Measurements from ENCODE around the gene PAM.

Gene PAM

GRCh38 chr5:102959055-102959454 lies 203.9 kb downstream of the PAM start:
- no peak overlapping the region for H3K27ac ChIP-seq (ENCODE audit: low read length)
- H3K4me3 ChIP-seq (ENCODE audit: low read length in 2 of 2) = no peak overlapping the region
- no peaks in the 10 kb centered on the region for H3K27me3 ChIP-seq (ENCODE audit: control insufficient read depth in 1 of 2, insufficient read depth in 2 of 2, low read length in 2 of 2)
- H3K9me3 ChIP-seq (ENCODE audit: control insufficient read depth in 2 of 2, low read length in 2 of 2) = no peaks in the 10 kb centered on the region
- H3K4me1 ChIP-seq (ENCODE audit: control insufficient read depth, insufficient read depth, low read length) = no peaks in the 10 kb centered on the region
- H3K36me3 ChIP-seq (ENCODE audit: control insufficient read depth in 2 of 2, insufficient read depth in 2 of 2, low read length in 2 of 2) = peaks cover 0 to 3% of the 10 kb centered on the region in 2 donors
- H3K9ac ChIP-seq (ENCODE audit: low read length in 2 of 2) = no peak overlapping the region

DNA sequence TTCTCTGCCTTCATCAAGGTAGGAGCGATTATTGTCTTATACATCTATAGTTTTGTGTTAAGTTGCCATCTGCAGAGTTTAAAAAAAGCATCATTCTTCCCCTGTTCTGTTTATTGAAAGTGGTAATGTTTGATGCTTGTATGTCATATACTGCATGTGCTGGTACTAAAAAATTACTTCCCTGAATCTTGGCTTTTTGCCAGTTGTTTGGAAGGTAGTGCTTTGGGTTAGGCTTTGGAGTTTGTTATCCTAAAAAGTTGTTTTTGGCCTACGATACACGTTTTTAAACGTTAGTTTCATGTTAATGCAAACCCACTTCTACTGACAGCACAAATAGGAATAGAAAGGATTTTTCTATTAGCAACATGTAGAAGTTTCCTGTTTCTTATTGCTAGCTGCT lies 206.6 kb downstream of the PAM start:
- Histone ChIP-seq H3K4me1 (ENCODE audit: control insufficient read depth, insufficient read depth, low read length) (no peaks in the 10 kb centered on the region), H3K27me3 (ENCODE audit: control insufficient read depth in 1 of 2, insufficient read depth in 2 of 2, low read length in 2 of 2) (no peaks in the 10 kb centered on the region), H3K4me3 (ENCODE audit: low read length in 2 of 2) (no peak overlapping the region), H3K9ac (ENCODE audit: low read length in 2 of 2) (no peak overlapping the region), H3K27ac (ENCODE audit: low read length) (no peak overlapping the region), H3K9me3 (ENCODE audit: control insufficient read depth in 2 of 2, low read length in 2 of 2) (no peaks in the 10 kb centered on the region), H3K36me3 (ENCODE audit: control insufficient read depth in 2 of 2, insufficient read depth in 2 of 2, low read length in 2 of 2) (peaks cover 0 to 3% of the 10 kb centered on the region in 2 donors)

GRCh38 chr5:102965653-102966052 lies 210.5 kb downstream of the PAM start:
- Histone ChIP-seq H3K36me3 (ENCODE audit: control insufficient read depth in 2 of 2, insufficient read depth in 2 of 2, low read length in 2 of 2) (peaks cover 0 to 3% of the 10 kb centered on the region in 2 donors), H3K27ac (ENCODE audit: low read length) (no peak overlapping the region), H3K27me3 (ENCODE audit: control insufficient read depth in 1 of 2, insufficient read depth in 2 of 2, low read length in 2 of 2) (no peaks in the 10 kb centered on the region), H3K9me3 (ENCODE audit: control insufficient read depth in 2 of 2, low read length in 2 of 2) (no peaks in the 10 kb centered on the region), H3K4me1 (ENCODE audit: control insufficient read depth, insufficient read depth, low read length) (no peaks in the 10 kb centered on the region), H3K9ac (ENCODE audit: low read length in 2 of 2) (no peak overlapping the region), H3K4me3 (ENCODE audit: low read length in 2 of 2) (no peak overlapping the region)

GRCh38 chr5:102969641-102970040 lies 214.5 kb downstream of the PAM start:
- H3K9me3 ChIP-seq (ENCODE audit: control insufficient read depth in 2 of 2, low read length in 2 of 2) = no peaks in the 10 kb centered on the region
- no peaks in the 10 kb centered on the region for H3K4me1 ChIP-seq (ENCODE audit: control insufficient read depth, insufficient read depth, low read length)
- H3K27me3 ChIP-seq (ENCODE audit: control insufficient read depth in 1 of 2, insufficient read depth in 2 of 2, low read length in 2 of 2) = no peaks in the 10 kb centered on the region
- no peaks in the 10 kb centered on the region for H3K36me3 ChIP-seq (ENCODE audit: control insufficient read depth in 2 of 2, insufficient read depth in 2 of 2, low read length in 2 of 2)
- H3K27ac ChIP-seq (ENCODE audit: low read length) = no peak overlapping the region
- no peak overlapping the region for H3K4me3 ChIP-seq (ENCODE audit: low read length in 2 of 2)
- H3K9ac ChIP-seq (ENCODE audit: low read length in 2 of 2) = no peak overlapping the region

DNA sequence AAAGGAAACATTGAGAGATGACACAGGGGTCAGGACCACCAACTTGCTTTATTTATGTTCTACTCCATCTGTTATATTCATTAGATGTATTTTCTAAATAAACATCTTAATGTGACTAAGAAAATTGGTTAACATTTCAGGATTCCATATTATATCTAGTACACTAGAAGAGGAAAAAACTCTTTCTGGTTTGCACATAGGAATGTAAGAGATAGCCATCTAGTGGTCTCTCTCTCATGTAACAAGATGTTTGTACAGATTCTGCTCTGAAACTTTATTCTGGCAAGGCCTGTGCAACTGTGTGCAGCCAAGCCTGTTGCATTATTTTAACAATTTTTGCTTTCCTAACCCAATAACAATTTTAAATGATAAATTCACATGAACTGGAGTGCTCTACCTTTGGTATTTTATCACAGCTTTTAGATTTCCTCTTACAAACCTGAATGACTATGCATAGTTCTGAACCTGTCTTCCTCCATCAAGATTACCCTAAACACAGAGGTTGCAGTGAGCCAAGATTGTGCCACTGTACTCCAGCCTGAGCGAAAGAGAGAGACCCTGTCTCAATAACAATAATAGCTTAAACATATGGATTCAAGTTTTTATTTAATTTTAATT lies 216.7 kb downstream of the PAM start:
- no peak overlapping the region for H3K9ac ChIP-seq (ENCODE audit: low read length in 2 of 2)
- no peaks in the 10 kb centered on the region for H3K9me3 ChIP-seq (ENCODE audit: control insufficient read depth in 2 of 2, low read length in 2 of 2)
- H3K36me3 ChIP-seq (ENCODE audit: control insufficient read depth in 2 of 2, insufficient read depth in 2 of 2, low read length in 2 of 2) = no peaks in the 10 kb centered on the region
- no peak overlapping the region for H3K27ac ChIP-seq (ENCODE audit: low read length)
- H3K4me3 ChIP-seq (ENCODE audit: low read length in 2 of 2) = no peak overlapping the region
- H3K4me1 ChIP-seq (ENCODE audit: control insufficient read depth, insufficient read depth, low read length) = no peaks in the 10 kb centered on the region
- H3K27me3 ChIP-seq (ENCODE audit: control insufficient read depth in 1 of 2, insufficient read depth in 2 of 2, low read length in 2 of 2) = no peaks in the 10 kb centered on the region

DNA sequence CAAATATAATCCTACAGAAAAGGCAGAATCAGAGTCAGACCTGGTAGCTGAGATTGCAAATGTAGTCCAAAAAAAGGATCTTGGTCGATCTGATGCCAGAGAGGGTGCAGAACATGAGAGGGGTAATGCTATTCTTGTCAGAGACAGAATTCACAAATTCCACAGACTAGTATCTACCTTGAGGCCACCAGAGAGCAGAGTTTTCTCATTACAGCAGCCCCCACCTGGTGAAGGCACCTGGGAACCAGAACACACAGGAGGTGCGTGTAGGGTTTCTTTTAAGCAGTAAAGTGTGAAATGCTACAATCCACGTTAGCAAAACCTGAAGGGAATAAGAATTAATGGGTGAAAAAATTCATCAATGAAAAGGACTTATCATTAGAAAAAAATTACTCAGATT lies 219.1 kb downstream of the PAM start:
- Histone ChIP-seq H3K9me3 (ENCODE audit: control insufficient read depth in 2 of 2, low read length in 2 of 2) (no peaks in the 10 kb centered on the region), H3K4me1 (ENCODE audit: control insufficient read depth, insufficient read depth, low read length) (no peaks in the 10 kb centered on the region), H3K4me3 (ENCODE audit: low read length in 2 of 2) (no peak overlapping the region), H3K36me3 (ENCODE audit: control insufficient read depth in 2 of 2, insufficient read depth in 2 of 2, low read length in 2 of 2) (peaks cover 0 to 2% of the 10 kb centered on the region in 2 donors), H3K27me3 (ENCODE audit: control insufficient read depth in 1 of 2, insufficient read depth in 2 of 2, low read length in 2 of 2) (no peaks in the 10 kb centered on the region), H3K27ac (ENCODE audit: low read length) (no peak overlapping the region), H3K9ac (ENCODE audit: low read length in 2 of 2) (no peak overlapping the region)

- Histone ChIP-seq H3K9me3 (ENCODE audit: control insufficient read depth in 2 of 2, low read length in 2 of 2) (no peaks in the 10 kb centered on the region), H3K9ac (ENCODE audit: low read length in 2 of 2) (no peak overlapping the region), H3K27me3 (ENCODE audit: control insufficient read depth in 1 of 2, insufficient read depth in 2 of 2, low read length in 2 of 2) (no peaks in the 10 kb centered on the region), H3K36me3 (ENCODE audit: control insufficient read depth in 2 of 2, insufficient read depth in 2 of 2, low read length in 2 of 2) (peaks cover 0 to 2% of the 10 kb centered on the region in 2 donors), H3K27ac (ENCODE audit: low read length) (no peak overlapping the region), H3K4me3 (ENCODE audit: low read length in 2 of 2) (no peak overlapping the region), H3K4me1 (ENCODE audit: control insufficient read depth, insufficient read depth, low read length) (no peaks in the 10 kb centered on the region)
Observed at GRCh38 chr5:102975045-102975444, 219.9 kb downstream of the PAM start.

DNA sequence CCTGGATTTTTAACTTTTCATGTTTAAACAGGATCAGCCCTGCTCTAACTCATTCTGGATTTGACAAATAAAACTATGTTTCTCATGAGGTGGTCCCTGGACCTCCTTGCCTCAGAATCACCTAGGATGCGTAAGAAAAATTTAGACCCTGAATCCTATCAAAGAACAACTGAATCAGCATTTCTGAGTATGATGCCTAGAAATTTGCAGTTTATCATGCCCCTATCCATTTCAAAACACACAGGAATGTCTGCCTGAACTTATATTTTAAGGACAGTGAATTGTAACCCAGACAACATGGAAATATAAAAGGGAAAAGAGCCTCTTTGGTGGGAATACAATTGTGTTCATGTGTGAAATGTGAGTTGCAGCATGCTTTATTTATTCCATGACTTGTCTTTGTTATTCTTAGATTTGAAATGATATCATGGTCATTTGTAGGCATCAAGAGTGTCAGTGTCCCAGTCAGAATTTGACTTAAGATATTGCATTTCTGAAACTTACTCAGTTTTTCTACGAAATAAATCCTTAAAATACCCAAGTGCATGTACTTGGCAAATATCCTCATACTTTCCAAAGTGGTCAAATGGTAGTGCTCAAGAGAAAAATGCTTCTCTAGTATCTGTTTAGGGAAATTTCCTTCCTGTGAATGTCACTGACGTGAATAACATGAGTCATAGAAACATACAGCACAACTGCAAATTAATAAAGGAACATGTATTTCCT lies 220.5 kb downstream of the PAM start:
- Histone ChIP-seq H3K9ac (ENCODE audit: low read length in 2 of 2) (no peak overlapping the region), H3K27me3 (ENCODE audit: control insufficient read depth in 1 of 2, insufficient read depth in 2 of 2, low read length in 2 of 2) (no peaks in the 10 kb centered on the region), H3K36me3 (ENCODE audit: control insufficient read depth in 2 of 2, insufficient read depth in 2 of 2, low read length in 2 of 2) (peaks cover 0 to 2% of the 10 kb centered on the region in 2 donors), H3K4me3 (ENCODE audit: low read length in 2 of 2) (no peak overlapping the region), H3K9me3 (ENCODE audit: control insufficient read depth in 2 of 2, low read length in 2 of 2) (no peaks in the 10 kb centered on the region), H3K27ac (ENCODE audit: low read length) (no peak overlapping the region), H3K4me1 (ENCODE audit: control insufficient read depth, insufficient read depth, low read length) (no peaks in the 10 kb centered on the region)

DNA sequence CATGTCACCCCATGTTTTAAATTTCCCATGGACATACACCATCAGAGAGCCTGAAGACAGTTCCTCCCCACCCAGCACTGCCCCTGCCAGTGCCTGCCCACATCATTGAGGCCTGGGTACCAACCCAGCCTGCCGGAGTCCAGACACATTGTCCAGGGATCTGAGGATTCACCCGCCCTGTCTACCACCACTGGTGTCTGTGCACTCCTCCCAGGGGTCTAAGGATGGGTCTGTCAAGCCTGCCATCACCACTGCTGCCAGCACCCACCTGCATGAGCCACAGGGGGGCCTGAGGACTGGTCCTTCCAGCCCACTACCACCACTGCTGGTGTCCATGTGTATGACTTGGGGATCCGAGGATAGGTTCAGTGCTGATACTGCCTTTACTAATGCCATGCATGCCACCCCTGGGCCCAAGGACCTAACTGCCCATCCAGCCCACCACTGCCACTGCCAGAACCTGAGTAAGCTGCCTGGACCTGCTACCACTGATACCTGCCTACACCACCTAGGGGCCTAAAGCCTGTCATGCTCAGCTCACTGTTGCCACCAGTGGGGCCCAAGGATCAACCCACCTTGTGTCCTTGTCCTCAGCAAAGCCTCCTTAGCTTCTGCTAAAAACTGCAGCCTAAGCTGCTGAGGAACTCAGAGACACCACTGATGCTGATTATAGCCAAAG lies 227.0 kb downstream of the PAM start:
- Histone ChIP-seq H3K27ac (ENCODE audit: low read length) (no peak overlapping the region), H3K4me3 (ENCODE audit: low read length in 2 of 2) (no peak overlapping the region), H3K27me3 (ENCODE audit: control insufficient read depth in 1 of 2, insufficient read depth in 2 of 2, low read length in 2 of 2) (no peaks in the 10 kb centered on the region), H3K9ac (ENCODE audit: low read length in 2 of 2) (no peak overlapping the region), H3K9me3 (ENCODE audit: control insufficient read depth in 2 of 2, low read length in 2 of 2) (no peaks in the 10 kb centered on the region), H3K4me1 (ENCODE audit: control insufficient read depth, insufficient read depth, low read length) (no peaks in the 10 kb centered on the region), H3K36me3 (ENCODE audit: control insufficient read depth in 2 of 2, insufficient read depth in 2 of 2, low read length in 2 of 2) (peaks cover 0 to 2% of the 10 kb centered on the region in 2 donors)

- Histone ChIP-seq H3K4me3 (ENCODE audit: low read length in 2 of 2) (no peak overlapping the region), H3K9ac (ENCODE audit: low read length in 2 of 2) (no peak overlapping the region), H3K4me1 (ENCODE audit: control insufficient read depth, insufficient read depth, low read length) (no peaks in the 10 kb centered on the region), H3K9me3 (ENCODE audit: control insufficient read depth in 2 of 2, low read length in 2 of 2) (no peaks in the 10 kb centered on the region), H3K36me3 (ENCODE audit: control insufficient read depth in 2 of 2, insufficient read depth in 2 of 2, low read length in 2 of 2) (no peaks in the 10 kb centered on the region), H3K27ac (ENCODE audit: low read length) (no peak overlapping the region), H3K27me3 (ENCODE audit: control insufficient read depth in 1 of 2, insufficient read depth in 2 of 2, low read length in 2 of 2) (no peaks in the 10 kb centered on the region)
Observed at GRCh38 chr5:102986074-102986473, 231.0 kb downstream of the PAM start.

DNA sequence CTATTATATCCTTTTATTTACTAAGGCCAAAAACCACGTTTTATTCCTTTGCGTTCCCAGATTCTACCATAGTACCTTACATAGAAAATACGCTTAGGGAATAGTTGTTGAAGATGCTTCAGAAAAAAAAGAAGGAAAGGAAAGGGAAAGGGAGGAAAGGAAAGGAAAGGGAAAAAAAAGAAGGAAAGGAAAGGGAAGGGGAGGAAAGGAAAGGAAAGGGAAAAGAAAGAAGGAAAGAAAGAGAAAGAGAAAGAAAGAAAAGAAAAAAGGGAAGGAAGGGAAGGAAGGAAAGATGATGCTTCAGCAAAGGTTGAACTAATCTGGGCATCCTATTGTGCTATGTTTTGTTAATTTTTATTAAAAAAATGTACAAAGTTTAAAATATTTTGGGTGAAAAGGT lies 233.4 kb downstream of the PAM start:
- H3K9me3 ChIP-seq (ENCODE audit: control insufficient read depth in 2 of 2, low read length in 2 of 2) = no peaks in the 10 kb centered on the region

More for the DNA sequence above, 233.4 kb downstream of the PAM start:
- Histone ChIP-seq H3K9ac (ENCODE audit: low read length in 2 of 2) (no peak overlapping the region), H3K27ac (ENCODE audit: low read length) (no peak overlapping the region), H3K36me3 (ENCODE audit: control insufficient read depth in 2 of 2, insufficient read depth in 2 of 2, low read length in 2 of 2) (no peaks in the 10 kb centered on the region), H3K4me1 (ENCODE audit: control insufficient read depth, insufficient read depth, low read length) (no peaks in the 10 kb centered on the region), H3K4me3 (ENCODE audit: low read length in 2 of 2) (no peak overlapping the region), H3K27me3 (ENCODE audit: control insufficient read depth in 1 of 2, insufficient read depth in 2 of 2, low read length in 2 of 2) (no peaks in the 10 kb centered on the region)
